ENCODE measurements around the gene S100A14. TPM values are rescaled to one million over a fixed set of nuclear protein-coding genes. Genes with fewer than 3 reads are reported as not detected.
A peak's percentile ranks its signal among the peaks of the same experiment; 100 is the strongest.

S100A14 gene
- total and polyA plus RNA-seq, 9 of the 15 experiments (the other 6 are each of a cell fraction or from before 2014, with no cell fraction given): 0.10 to 0.64 (median 0.24) TPM; not detected in 3

- TF ChIP-seq, protein P1, sequence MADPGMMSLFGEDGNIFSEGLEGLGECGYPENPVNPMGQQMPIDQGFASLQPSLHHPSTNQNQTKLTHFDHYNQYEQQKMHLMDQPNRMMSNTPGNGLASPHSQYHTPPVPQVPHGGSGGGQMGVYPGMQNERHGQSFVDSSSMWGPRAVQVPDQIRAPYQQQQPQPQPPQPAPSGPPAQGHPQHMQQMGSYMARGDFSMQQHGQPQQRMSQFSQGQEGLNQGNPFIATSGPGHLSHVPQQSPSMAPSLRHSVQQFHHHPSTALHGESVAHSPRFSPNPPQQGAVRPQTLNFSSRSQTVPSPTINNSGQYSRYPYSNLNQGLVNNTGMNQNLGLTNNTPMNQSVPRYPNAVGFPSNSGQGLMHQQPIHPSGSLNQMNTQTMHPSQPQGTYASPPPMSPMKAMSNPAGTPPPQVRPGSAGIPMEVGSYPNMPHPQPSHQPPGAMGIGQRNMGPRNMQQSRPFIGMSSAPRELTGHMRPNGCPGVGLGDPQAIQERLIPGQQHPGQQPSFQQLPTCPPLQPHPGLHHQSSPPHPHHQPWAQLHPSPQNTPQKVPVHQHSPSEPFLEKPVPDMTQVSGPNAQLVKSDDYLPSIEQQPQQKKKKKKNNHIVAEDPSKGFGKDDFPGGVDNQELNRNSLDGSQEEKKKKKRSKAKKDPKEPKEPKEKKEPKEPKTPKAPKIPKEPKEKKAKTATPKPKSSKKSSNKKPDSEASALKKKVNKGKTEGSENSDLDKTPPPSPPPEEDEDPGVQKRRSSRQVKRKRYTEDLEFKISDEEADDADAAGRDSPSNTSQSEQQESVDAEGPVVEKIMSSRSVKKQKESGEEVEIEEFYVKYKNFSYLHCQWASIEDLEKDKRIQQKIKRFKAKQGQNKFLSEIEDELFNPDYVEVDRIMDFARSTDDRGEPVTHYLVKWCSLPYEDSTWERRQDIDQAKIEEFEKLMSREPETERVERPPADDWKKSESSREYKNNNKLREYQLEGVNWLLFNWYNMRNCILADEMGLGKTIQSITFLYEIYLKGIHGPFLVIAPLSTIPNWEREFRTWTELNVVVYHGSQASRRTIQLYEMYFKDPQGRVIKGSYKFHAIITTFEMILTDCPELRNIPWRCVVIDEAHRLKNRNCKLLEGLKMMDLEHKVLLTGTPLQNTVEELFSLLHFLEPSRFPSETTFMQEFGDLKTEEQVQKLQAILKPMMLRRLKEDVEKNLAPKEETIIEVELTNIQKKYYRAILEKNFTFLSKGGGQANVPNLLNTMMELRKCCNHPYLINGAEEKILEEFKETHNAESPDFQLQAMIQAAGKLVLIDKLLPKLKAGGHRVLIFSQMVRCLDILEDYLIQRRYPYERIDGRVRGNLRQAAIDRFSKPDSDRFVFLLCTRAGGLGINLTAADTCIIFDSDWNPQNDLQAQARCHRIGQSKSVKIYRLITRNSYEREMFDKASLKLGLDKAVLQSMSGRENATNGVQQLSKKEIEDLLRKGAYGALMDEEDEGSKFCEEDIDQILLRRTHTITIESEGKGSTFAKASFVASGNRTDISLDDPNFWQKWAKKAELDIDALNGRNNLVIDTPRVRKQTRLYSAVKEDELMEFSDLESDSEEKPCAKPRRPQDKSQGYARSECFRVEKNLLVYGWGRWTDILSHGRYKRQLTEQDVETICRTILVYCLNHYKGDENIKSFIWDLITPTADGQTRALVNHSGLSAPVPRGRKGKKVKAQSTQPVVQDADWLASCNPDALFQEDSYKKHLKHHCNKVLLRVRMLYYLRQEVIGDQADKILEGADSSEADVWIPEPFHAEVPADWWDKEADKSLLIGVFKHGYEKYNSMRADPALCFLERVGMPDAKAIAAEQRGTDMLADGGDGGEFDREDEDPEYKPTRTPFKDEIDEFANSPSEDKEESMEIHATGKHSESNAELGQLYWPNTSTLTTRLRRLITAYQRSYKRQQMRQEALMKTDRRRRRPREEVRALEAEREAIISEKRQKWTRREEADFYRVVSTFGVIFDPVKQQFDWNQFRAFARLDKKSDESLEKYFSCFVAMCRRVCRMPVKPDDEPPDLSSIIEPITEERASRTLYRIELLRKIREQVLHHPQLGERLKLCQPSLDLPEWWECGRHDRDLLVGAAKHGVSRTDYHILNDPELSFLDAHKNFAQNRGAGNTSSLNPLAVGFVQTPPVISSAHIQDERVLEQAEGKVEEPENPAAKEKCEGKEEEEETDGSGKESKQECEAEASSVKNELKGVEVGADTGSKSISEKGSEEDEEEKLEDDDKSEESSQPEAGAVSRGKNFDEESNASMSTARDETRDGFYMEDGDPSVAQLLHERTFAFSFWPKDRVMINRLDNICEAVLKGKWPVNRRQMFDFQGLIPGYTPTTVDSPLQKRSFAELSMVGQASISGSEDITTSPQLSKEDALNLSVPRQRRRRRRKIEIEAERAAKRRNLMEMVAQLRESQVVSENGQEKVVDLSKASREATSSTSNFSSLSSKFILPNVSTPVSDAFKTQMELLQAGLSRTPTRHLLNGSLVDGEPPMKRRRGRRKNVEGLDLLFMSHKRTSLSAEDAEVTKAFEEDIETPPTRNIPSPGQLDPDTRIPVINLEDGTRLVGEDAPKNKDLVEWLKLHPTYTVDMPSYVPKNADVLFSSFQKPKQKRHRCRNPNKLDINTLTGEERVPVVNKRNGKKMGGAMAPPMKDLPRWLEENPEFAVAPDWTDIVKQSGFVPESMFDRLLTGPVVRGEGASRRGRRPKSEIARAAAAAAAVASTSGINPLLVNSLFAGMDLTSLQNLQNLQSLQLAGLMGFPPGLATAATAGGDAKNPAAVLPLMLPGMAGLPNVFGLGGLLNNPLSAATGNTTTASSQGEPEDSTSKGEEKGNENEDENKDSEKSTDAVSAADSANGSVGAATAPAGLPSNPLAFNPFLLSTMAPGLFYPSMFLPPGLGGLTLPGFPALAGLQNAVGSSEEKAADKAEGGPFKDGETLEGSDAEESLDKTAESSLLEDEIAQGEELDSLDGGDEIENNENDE (IDR thresholded peaks at IDR 0.05; ENCODE audit: low read depth, low read length): no peak
- no peak for TF ChIP-seq ZNF75A (CRISPR knock-in tag; IDR thresholded peaks at IDR 0.05)
- no peak for TF ChIP-seq YBX1 (IDR thresholded peaks at IDR 0.05)
- no peak for TF ChIP-seq CBFB (CRISPR knock-in tag; IDR thresholded peaks at IDR 0.05)
- no peak for TF ChIP-seq HBP1 (CRISPR knock-in tag; IDR thresholded peaks at IDR 0.05)
- no peak for TF ChIP-seq PATZ1 (CRISPR knock-in tag; IDR thresholded peaks at IDR 0.05; ENCODE audit: borderline replicate concordance)
- TF ChIP-seq IRF2 (CRISPR knock-in tag; IDR thresholded peaks at IDR 0.05): no peak
- no peak for TF ChIP-seq FOXP1 (CRISPR knock-in tag; IDR thresholded peaks at IDR 0.05)
- TF ChIP-seq TSC22D4 (tag; IDR thresholded peaks at IDR 0.05): no peak
- TF ChIP-seq ZNF707 (CRISPR knock-in tag; conservative IDR thresholded peaks at IDR 0.05): no peak
- no peak for TF ChIP-seq KAT2B (IDR thresholded peaks at IDR 0.05; ENCODE audit: low read depth, low read length)
- TF ChIP-seq WHSC1 (IDR thresholded peaks at IDR 0.05; ENCODE audit: low read length): no peak
- TF ChIP-seq ZNF212 (CRISPR knock-in tag; IDR thresholded peaks at IDR 0.05): no peak
- peak; percentile 53; the same call in 1 of the 2 replicates for TF ChIP-seq ETV5 (CRISPR knock-in tag; IDR thresholded peaks at IDR 0.05; ENCODE audit: low read depth)
Measured at GRCh38 chr1:153658400-153659174, 42.5 kb upstream of the S100A14 start, which contains the start of gene SNAPIN (continued).

Data from K562 (cell line).